NCI-H187 treated with DMSO at 0.1 percent for 48 hours (cell line): ENCODE results near the gene SEMA7A.
"Not testable (repeated sequence)": the region's sequence is repeated elsewhere in the genome, so short reads cannot be mapped to it uniquely, and the experiment has no call there.

Experiments used
- DNase-seq: peaks from one replicate; lab custom pipeline; 2025; lab: John Stamatoyannopoulos, UW

The SEMA7A gene

GRCh38 chr15:74373056-74373650, 60.6 kb downstream of the SEMA7A start:
- DNase-seq: no peak

- no peak for DNase-seq
These were observed 63.3 kb downstream of the SEMA7A start for GRCh38 chr15:74370471-74370870.

GRCh38 chr15:74369756-74370155, 64.0 kb downstream of the SEMA7A start:
- no peak for DNase-seq

GRCh38 chr15:74369084-74369745, 64.5 kb downstream of the SEMA7A start:
- DNase-seq: no peak

GRCh38 chr15:74368121-74368520, 65.6 kb downstream of the SEMA7A start:
- DNase-seq: no peak

GRCh38 chr15:74367296-74367854, 66.4 kb downstream of the SEMA7A start, which contains the start of gene CYP11A1:
Gene CYP11A1, minus strand, starts transcription at chr15:74367646. Its CDS starts 61 bp downstream, at chr15:74367585.
- no peak for DNase-seq

GRCh38 chr15:74365598-74366445, 67.9 kb downstream of the SEMA7A start:
- DNase-seq: no peak

GRCh38 chr15:74364936-74365597, 68.7 kb downstream of the SEMA7A start:
- DNase-seq: no peak

- no peak for DNase-seq
These were observed 71.3 kb downstream of the SEMA7A start for GRCh38 chr15:74362482-74362881.

- not testable (repeated sequence) for DNase-seq
These were observed 72.9 kb downstream of the SEMA7A start for GRCh38 chr15:74360855-74361254.

GRCh38 chr15:74359376-74359775, 74.4 kb downstream of the SEMA7A start:
- not testable (repeated sequence) for DNase-seq
